GM18870 (cell line): ENCODE measurements around the gene LRP4.

Experiments
- ATAC-seq: cut with Tn5 transposase; IDR thresholded peaks from one replicate; pipeline ENCODE4 v1.9.1; 2021; ENCODE audit warnings: moderate library complexity; ENCODE audit not compliant: unreplicated experiment

The LRP4 gene

GRCh38 chr11:46918788-46919513 lies 601 bp upstream of the LRP4 start:
- no peak for ATAC-seq

DNA sequence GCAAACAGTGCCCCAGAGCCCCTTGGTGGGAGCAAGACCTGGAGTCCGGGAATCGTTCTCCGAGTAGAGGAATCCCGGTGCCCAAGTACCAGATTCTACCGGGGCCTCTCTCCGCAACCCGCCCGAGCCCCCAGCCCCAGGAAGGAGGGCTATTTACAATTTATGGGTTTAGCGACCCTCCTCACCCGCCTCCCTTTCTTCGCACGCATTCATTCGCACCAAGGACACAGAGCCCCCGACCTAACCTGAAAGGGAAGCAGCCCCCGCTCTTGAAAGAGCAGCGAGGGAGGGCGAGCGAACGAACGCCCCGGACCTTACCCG lies 628 bp downstream of the LRP4 start:
- no peak for ATAC-seq

- no peak for ATAC-seq
These were observed 1.1 kb downstream of the LRP4 start for GRCh38 chr11:46917109-46917761.

DNA sequence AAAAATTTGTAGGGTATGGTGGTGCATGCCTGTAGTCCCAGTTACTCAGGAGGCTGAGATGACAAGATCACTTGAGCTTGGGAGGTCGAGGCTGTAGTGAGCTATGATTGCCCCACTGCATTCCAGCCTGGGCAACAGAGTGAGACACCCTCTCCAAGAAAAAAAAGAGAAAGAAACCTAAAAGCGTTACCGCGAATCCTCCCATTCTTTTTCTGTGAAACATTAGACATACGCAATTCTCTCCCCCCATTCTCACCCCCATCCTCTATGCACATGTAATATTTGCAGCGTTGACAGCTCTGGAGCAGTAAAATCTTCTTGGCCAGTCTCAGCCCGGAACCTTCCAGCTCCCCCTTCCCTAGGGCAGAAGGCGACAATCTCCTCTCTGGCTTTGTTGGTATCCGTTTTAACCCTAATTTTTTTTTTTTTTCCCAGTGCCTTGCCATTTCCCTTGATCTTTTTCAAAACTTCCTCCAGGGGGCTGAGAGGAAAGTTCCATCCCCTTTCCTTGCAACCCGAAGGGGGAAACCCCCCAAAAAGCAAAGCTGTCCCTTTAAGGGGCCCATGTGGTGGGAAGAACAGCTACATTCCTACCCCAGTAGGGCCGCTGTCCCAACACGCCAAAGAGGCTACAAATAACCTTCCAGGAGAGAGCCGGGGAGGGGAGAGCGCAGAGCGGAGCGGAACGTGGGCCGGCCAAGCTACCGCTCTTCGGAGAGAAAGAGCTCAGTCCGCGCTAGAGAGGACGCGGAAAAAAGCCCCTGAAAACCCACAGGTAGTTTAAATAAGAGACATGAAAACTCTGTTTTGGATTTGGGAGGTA lies 1.9 kb downstream of the LRP4 start:
- no peak for ATAC-seq

GRCh38 chr11:46914910-46915309 lies 3.4 kb downstream of the LRP4 start:
- ATAC-seq = no peak

GRCh38 chr11:46914363-46914762 lies 4.0 kb downstream of the LRP4 start:
- no peak for ATAC-seq

DNA sequence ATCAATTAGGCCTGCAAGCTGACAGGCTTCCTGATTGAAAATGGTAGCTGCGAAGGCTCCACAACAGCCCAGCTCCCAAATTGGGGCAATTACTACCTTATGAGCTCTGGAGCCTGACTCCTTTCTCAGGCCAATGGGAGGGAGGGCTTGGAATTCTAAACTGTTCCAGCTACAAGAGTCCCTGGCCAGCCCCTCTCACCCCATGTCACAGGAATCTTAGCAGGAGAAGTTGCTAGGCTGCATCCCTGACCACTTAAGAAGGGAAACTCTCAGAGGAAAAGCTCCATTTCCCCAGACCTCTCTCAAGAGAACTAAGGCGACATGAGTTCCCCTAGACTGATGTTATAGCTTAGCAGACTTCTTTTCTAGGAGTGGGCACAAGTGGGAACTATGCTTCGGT lies 4.9 kb downstream of the LRP4 start:
- ATAC-seq = no peak

- no peak for ATAC-seq
These were observed 5.7 kb downstream of the LRP4 start for GRCh38 chr11:46912526-46913150.

- ATAC-seq = no peak
These were observed 10.7 kb downstream of the LRP4 start for GRCh38 chr11:46907606-46908005.

DNA sequence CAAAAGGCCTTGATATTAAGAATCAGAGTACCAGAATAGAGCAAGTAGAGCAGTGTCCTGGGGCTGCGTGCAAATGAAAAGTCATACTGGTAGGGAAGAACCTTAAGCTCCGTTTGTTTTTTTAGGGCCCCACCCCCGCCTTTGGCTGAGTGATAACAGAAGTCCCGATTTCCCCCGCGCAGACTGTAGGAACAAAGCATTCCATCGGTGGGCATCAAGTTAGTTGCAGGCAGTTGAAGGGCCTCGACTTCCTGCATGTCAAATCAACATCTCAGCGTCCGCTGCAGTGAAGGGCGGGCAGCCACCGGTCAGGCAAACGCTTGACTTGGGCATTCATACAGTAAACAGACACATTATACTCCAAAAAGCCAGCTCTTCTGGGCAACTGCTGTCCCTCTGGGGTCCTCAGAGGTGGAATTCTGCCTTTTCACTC lies 11.7 kb downstream of the LRP4 start:
- ATAC-seq = no peak

- no peak for ATAC-seq
These were observed 12.5 kb downstream of the LRP4 start for GRCh38 chr11:46905806-46906205.

- ATAC-seq = no peak
These were observed 14.5 kb downstream of the LRP4 start for GRCh38 chr11:46903846-46904245.

DNA sequence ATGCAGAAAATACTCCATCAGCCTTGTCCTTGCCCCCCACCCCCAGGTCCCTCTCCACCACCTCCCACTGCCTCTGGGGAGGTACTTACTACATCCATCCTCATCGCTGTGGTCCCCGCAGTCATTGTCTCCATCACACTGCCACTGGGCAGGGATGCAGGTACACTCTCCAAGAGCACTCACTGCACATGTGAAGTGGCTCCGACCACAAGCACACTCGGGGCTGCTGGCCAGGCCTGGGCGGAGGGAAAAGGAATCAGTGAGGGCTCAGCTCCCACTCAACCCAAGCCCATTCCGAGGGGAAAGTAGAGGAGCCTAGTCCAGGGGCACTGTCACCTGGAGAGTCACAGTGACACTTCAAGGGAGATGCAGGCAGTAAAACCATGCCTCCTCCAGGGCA lies 15.7 kb downstream of the LRP4 start:
- ATAC-seq = no peak

- no peak for ATAC-seq
These were observed 17.2 kb downstream of the LRP4 start for GRCh38 chr11:46901156-46901555.

DNA sequence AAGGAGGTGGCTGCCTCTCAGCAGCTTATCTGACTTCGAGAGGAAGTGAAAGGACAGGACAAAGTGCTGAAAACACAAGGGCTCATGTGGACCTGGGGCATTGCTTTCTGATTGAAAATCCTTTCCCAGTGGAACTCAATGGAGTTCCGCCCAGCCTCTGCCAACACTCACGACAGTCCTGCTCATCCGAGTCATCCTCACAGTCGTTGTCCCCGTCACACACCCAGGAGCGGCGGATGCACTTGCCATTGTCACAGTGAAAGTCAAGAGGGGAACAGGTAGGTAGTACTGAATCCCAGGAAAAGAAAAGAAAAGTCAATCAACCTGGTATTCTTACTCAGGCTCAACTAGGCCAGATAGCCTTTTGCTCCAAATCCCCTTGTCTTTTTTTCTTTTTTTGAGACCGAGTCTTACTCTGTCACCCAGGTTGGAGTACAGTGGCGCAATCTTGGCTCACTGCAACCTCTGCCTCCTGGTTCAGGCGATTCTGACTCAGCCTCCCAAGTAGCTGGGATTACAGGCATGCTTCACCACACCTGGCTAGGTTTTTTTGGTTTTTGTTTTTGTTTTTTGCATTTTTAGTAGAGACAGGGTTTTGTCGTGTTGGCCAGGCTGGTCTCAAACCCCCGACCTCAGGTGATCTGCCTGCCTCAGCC lies 18.1 kb downstream of the LRP4 start:
- no peak for ATAC-seq

DNA sequence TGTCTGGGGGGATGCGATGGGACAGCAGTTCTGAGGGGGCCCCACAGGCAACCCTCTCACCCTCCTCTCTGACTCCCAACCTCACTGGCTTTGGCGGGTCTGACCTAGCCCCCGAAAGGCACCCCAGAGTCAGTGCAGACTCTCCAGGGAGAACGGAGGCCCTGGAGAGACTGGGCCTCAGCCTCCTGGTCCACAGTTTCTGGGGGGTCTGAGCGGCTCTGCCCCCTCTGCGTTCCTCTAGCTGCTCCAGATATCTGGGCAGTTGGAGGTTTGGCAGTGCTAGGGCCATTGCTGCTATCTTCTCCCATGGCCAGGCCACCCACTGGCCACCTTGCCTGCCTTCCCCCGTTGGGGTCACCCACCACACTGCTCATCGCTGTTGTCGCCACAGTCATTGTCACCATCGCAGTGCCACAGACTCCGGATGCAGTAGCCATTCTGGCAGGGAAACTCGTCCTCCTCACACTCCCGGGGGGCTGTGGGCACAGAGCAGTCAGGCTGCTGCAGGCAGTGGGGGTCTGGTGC lies 18.8 kb downstream of the LRP4 start:
- ATAC-seq = no peak

GRCh38 chr11:46898396-46899095 lies 19.8 kb downstream of the LRP4 start:
- no peak for ATAC-seq

DNA sequence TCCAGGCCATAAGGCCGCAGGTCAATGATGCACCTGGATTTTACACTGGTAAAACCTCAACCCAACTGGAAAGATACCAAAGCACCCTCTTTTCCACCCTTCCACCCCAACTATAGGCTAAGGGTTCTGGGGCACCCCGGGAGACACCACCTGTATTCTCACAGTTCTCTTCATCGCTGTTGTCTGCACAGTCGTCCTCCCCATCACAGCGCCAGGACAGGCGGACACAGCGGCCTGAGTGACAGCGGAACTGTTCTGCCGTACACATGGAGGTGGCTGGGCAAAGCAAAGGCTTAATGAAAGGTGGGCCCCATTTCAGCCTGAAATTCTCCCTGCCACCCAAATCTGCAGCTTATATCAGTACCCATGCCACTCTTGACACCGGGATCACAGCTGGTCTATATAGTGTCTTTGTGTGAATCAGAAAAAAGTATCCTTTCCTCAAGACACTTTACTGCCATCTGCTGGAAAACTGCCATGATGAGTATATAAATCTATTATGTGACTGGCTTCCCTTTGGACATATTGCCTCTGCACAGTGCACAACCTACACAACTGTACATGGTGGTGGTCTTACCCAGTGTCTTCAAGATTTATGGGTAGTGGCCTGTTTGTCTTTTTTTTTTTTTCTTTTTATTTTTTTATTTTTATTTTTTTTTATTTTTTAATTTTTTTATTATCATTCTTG lies 21.5 kb downstream of the LRP4 start:
- ATAC-seq = no peak

- no peak for ATAC-seq
These were observed 22.5 kb downstream of the LRP4 start for GRCh38 chr11:46895821-46896220.

- no peak for ATAC-seq
These were observed 23.4 kb downstream of the LRP4 start for GRCh38 chr11:46894961-46895360.
